GM21528 (cell line): ENCODE results near the gene DNAJC11.

ENCODE experiments used
- ATAC-seq: cut with Tn5 transposase; IDR thresholded peaks from one replicate; pipeline ENCODE4 v1.9.1; 2021; ENCODE audit warnings: mild to moderate bottlenecking, moderate library complexity; ENCODE audit not compliant: unreplicated experiment, low FRiP score

Gene DNAJC11

DNA sequence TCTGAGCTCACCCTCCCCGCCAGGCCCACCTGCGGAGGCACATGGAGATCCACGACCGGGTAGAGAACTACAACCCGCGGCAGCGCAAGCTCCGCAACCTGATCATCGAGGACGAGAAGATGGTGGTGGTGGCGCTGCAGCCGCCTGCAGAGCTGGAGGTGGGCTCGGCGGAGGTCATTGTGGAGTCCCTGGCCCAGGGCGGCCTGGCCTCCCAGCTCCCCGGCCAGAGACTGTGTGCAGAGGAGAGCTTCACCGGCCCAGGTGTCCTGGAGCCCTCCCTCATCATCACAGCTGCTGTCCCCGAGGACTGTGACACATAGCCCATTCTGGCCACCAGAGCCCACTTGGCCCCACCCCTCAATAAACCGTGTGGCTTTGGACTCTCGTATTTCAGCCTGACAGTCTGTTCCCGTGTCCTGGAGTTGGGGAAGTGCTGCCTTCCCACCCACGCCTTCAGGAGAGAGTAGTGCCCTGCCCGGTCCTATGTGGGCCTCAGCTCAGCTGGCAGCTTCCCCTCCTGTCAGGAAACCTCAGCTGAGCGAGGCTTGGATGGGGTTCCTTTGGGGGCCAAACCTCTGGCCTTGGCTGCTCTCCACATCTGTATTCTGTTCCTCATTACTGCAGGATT is 112.6 kb downstream of the DNAJC11 start:
- no peak for ATAC-seq

DNA sequence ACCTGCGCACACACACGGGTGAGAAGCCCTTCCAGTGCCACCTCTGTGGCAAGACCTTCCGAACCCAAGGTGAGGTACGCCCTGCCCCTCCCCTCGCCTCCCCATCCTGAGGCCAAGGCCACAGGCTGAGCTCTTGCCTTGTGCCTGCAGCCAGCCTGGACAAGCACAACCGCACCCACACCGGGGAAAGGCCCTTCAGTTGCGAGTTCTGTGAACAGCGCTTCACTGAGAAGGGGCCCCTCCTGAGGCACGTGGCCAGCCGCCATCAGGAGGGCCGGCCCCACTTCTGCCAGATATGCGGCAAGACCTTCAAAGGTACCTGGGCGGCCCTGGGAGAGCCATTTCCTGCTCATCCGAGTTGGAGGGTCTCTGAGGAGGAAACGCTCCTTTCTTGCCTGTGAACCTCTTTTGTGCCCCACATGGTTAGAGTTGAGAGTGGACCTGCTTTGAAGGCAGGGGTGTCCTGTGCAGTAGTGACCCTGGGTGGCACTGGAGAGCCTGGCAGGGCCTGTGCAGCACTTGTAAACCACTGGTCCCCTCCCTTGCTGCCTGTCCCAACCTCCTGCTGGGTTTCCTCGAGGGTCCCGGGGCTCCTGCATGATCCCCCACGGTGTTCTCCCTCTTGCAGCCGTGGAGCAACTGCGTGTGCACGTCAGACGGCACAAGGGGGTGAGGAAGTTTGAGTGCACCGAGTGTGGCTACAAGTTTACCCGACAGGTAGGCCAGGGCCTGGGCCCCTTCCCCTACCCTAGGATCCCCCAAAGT is 113.3 kb downstream of the DNAJC11 start:
- no peak for ATAC-seq

- ATAC-seq = no peak
Measured at GRCh38 chr1:6587261-6588005, 114.2 kb downstream of the DNAJC11 start.

GRCh38 chr1:6586404-6586816 is 115.2 kb downstream of the DNAJC11 start:
- ATAC-seq = no peak

DNA sequence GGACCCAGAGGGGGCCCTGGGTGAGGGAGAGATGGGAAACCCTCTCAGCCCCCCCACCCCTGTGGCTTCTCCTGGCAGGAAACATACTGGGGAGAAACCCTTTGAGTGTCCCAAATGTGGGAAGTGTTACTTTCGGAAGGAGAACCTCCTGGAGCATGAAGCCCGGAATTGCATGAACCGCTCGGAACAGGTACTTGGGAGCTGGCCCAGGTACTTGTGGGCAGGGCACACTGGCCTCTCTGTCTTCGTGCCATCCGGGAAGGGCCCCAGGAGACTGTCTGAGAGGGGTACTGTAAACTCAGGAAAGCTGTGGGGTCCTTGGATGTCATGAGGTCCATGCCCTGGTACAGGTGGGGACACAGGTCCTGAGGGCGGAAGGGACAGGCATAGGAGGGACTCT is 115.8 kb downstream of the DNAJC11 start:
- no peak for ATAC-seq

DNA sequence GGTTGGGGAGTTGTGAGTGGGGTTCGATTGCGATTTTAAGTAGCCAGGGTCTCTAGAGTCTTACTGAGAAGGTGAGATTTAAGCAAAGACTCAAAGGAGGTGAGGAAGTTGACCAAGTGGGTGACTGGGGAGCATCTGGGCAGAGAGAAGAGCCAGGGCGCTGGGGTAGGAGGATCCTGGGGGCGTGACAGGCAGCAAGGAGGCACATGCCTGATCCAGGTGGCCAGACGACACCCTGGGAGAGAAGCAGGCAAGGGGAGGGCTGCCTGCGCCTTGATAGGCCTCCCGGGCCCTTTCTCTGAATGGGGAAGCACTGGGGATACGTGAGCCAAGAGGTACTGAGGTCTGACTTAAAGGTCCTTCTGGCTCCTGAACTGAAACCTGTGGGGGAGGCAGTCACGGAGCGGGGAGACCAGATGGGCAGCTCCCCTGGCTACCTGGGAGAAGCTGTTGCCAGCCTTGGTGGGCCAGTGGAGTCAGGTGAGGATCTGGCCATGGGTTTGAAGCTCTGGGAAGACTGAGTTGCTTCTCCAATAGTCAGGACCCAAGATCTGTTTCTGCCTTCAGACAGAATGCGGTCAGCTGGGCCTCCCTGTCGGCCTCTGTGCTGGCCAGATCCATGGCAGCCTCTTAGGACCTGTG is 116.4 kb downstream of the DNAJC11 start:
- ATAC-seq = no peak
